Measurements from ENCODE around the gene PHF2.

GRCh38 chr9:93589688-93590087 is 13.3 kb downstream of the PHF2 start:
- TF ChIP-seq ZBTB43 (CRISPR knock-in tag; IDR thresholded peaks at IDR 0.05) (no peak), JUN (CRISPR knock-in tag; IDR thresholded peaks at IDR 0.05) (no peak), NR3C1 (CRISPR knock-in tag; conservative IDR thresholded peaks at IDR 0.05; ENCODE audit: low read depth) (no peak), CTCF (IDR thresholded peaks at IDR 0.05) (no peak), NFE2L1 (CRISPR knock-in tag; IDR thresholded peaks at IDR 0.05) (no peak)
